ENCODE measurements around the gene RDH13.
"Not testable (repeated sequence)": the region's sequence is repeated elsewhere in the genome, so short reads cannot be mapped to it uniquely, and the experiment has no call there.

RDH13 gene

GRCh38 chr19:55014714-55015113, 48.2 kb downstream of the RDH13 start:
- DNase-seq (ENCODE audit: low spot score), result peak; percentile 19

- no peak for DNase-seq (ENCODE audit: low spot score)
These were observed 49.4 kb downstream of the RDH13 start for GRCh38 chr19:55013596-55013995.

- DNase-seq (ENCODE audit: low spot score), result no peak
These were observed 50.6 kb downstream of the RDH13 start for GRCh38 chr19:55012306-55012705.

GRCh38 chr19:55010561-55010960, 52.4 kb downstream of the RDH13 start:
- not testable (repeated sequence) for DNase-seq (ENCODE audit: low spot score)

GRCh38 chr19:55008781-55009180, 54.2 kb downstream of the RDH13 start:
- DNase-seq (ENCODE audit: low spot score), result not testable (repeated sequence)

- DNase-seq (ENCODE audit: low spot score), result not testable (repeated sequence)
These were observed 54.8 kb downstream of the RDH13 start for GRCh38 chr19:55008189-55008588.

- DNase-seq (ENCODE audit: low spot score), result not testable (repeated sequence)
These were observed 55.4 kb downstream of the RDH13 start for GRCh38 chr19:55007537-55007936.

- DNase-seq (ENCODE audit: low spot score), result not testable (repeated sequence)
These were observed 56.2 kb downstream of the RDH13 start for GRCh38 chr19:55006795-55007194.

GRCh38 chr19:55005684-55006488, 57.1 kb downstream of the RDH13 start:
- peak; percentile 61 for DNase-seq (ENCODE audit: low spot score)

- DNase-seq (ENCODE audit: low spot score), result no peak
These were observed 62.2 kb downstream of the RDH13 start for GRCh38 chr19:55000761-55001160.

GRCh38 chr19:54998751-54999239, 64.2 kb downstream of the RDH13 start:
- DNase-seq (ENCODE audit: low spot score), result not testable (repeated sequence)

GRCh38 chr19:54995561-54995960, 67.4 kb downstream of the RDH13 start:
- DNase-seq (ENCODE audit: low spot score), result no peak
